Pancreas (tissue), 10 donors: ENCODE results near the gene OSBPL8. TPM values are rescaled to one million over a fixed set of nuclear protein-coding genes. Genes with fewer than 3 reads are reported as not detected.
A peak's percentile ranks its signal among the peaks of the same experiment; 100 is the strongest.

ENCODE experiments used
- ATAC-seq, 4 donors: fragments of 200-7000 bp; cut with Tn5 transposase; one replicate each; pipeline versions ENCODE4 v1.8.0 to v1.9.1; 2020; ENCODE audit warnings: mild to moderate bottlenecking in 4 of 4, moderate library complexity in 4 of 4
- DNase-seq, 6 donors: peaks; one replicate each; pipeline ENCODE4 v3.0.0-alpha.2; 2020
- FAIRE-seq: peaks from 2 replicates; lab custom pipeline; 2012; peaks lifted over from hg19 to GRCh38; lab: Jason Lieb, UNC
- H3K27ac ChIP-seq, 4 donors: fragments of 200-600 bp; sonication (generic); 1 replicate in 3 of 4; 2 replicates in 1 of 4; pipeline versions ENCODE4 v1.5.0 to v1.8.0; 2020
- H3K27me3 ChIP-seq, 4 donors: fragments of 200-600 bp; one replicate each; pipeline ENCODE4 v1.8.0; 2021
- H3K36me3 ChIP-seq, 3 donors: fragments of 200-600 bp; sonication (generic) in 1 of 3; one replicate each; pipeline versions ENCODE4 v1.5.0 to v1.8.0; 2020 to 2021
- H3K4me1 ChIP-seq, 3 donors: fragments of 200-600 bp; one replicate each; pipeline ENCODE4 v1.8.0; 2021
- H3K4me3 ChIP-seq, 4 donors: fragments of 200-600 bp; sonication (generic) in 2 of 4; one replicate each; pipeline versions ENCODE4 v1.5.0 to v1.8.0; 2020 to 2021
- H3K9me3 ChIP-seq, 4 donors: fragments of 200-600 bp; one replicate each; pipeline ENCODE4 v1.8.0; 2021
- WGBS, 2 donors: extraction: QIAGEN DNeasy Blood & Tissue Kit; methylation state at CpG; one replicate each; pipeline ENCODE4 v1.1.7; 2013; 5-methylcytosine and 5-hydroxymethylcytosine counted together
- intact Hi-C, 3 donors: fragments of 100-400 bp; cut with DNase I; formaldehyde crosslinking; loops; one replicate each; pipeline versions ENCODE4 v1.11.1 to v1.14.2; 2022
- polyA plus RNA-seq, 2 donors: library from polyadenylated mRNA; stranded (reverse); fragments of 200-250 nt; gene quantifications; one replicate each; pipeline ENCODE4 v1.2.3, GENCODE V29; 2013
- total RNA-seq, 6 donors: library from RNA; stranded (reverse); fragmentation: NEBNext Ultra II Directional in 4 of 6; extraction: Animal tissue kit (Norgen Biotek cat#: 25700) in 4 of 6; gene quantifications; one replicate each; pipeline versions ENCODE4 v1.2.1 to v1.2.4, GENCODE V29; 2021 to 2023
- TF ChIP-seq, protein P1 (sequence below), 4 donors: fragments of 200-600 bp; sonication (generic) in 3 of 4; IDR thresholded peaks; one replicate each; pipeline versions ENCODE4 v1.5.0 to v1.8.0; 2021; ENCODE audit warnings: antibody characterized with exemption in 4 of 4
- donor health status: healthy with polysubstance abuse.
- donor health status: DM: no; HTN: no; CAD: no; lungs with moderate emphysema.
- donor health status: DM: no; HTN: no; CAD: no.
- donor health status: control.
- donor health status: control.
- donor health status: Bipolar disorder and iron deficiency.
- donor health status: DM: yes; HTN: yes; CAD: no.
- donor health status: DM: no; HTN: no; CAD: no.
- donor health status: DM: no; HTN: no; CAD: no.
- donor health status: DM: yes; HTN: yes; CAD: no.

The OSBPL8 gene
- total and polyA plus RNA-seq, 8 donors = 3.6 to 39.6 (median 22.7) TPM

- peaks cover 18 to 31% (median 30%) of the 10 kb centered on the region in 3 donors for H3K4me1 ChIP-seq
- H3K36me3 ChIP-seq = no peaks in the 10 kb centered on the region
- no peaks in the 10 kb centered on the region for H3K9me3 ChIP-seq
- no peak overlapping the region for H3K4me3 ChIP-seq
- H3K27ac ChIP-seq = no peak overlapping the region
- FAIRE-seq = no peak
- H3K27me3 ChIP-seq = no peaks in the 10 kb centered on the region
- peak; percentile 76 to 85 (median 82) for ATAC-seq
- peak in 1 of 6 donors; percentile 25 for DNase-seq
- TF ChIP-seq, protein P1, sequence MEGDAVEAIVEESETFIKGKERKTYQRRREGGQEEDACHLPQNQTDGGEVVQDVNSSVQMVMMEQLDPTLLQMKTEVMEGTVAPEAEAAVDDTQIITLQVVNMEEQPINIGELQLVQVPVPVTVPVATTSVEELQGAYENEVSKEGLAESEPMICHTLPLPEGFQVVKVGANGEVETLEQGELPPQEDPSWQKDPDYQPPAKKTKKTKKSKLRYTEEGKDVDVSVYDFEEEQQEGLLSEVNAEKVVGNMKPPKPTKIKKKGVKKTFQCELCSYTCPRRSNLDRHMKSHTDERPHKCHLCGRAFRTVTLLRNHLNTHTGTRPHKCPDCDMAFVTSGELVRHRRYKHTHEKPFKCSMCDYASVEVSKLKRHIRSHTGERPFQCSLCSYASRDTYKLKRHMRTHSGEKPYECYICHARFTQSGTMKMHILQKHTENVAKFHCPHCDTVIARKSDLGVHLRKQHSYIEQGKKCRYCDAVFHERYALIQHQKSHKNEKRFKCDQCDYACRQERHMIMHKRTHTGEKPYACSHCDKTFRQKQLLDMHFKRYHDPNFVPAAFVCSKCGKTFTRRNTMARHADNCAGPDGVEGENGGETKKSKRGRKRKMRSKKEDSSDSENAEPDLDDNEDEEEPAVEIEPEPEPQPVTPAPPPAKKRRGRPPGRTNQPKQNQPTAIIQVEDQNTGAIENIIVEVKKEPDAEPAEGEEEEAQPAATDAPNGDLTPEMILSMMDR (IDR thresholded peaks at IDR 0.05) = no peak
- WGBS, 2 donors = 48 to 55% methylated on average over 4 of the region's 4 CpGs
- intact Hi-C loops = no loop called here
Measured at GRCh38 chr12:76543813-76544347, 15.7 kb downstream of the OSBPL8 start.

DNA sequence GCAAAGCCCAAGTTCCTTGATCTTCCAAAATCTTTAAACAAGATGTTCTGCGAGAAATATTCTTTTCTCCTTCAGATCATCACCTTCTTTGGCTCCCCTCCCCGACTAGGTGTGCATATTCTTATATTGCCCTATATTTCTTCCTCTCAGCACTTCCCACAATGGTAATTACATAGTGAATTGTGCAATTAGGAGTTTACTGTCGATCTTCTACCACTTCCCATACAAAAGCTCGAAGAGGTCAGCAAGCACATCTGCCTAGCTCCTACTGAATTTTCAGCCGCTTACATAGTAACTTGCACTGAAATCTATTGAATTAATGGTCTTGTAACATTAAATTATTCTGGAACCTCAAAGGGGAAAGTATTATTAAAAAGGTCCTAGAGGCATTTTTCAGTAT lies 16.7 kb downstream of the OSBPL8 start:
- no peaks in the 10 kb centered on the region for H3K27me3 ChIP-seq
- ATAC-seq (no peak), DNase-seq (no peak), FAIRE-seq (no peak)
- H3K9me3 ChIP-seq = no peaks in the 10 kb centered on the region
- no peaks in the 10 kb centered on the region for H3K36me3 ChIP-seq
- 95 to 97% methylated on average over 5 of the region's 5 CpGs for WGBS, 2 donors
- peaks cover 14 to 22% (median 22%) of the 10 kb centered on the region in 3 donors for H3K4me1 ChIP-seq
- no peak overlapping the region for H3K4me3 ChIP-seq
- H3K27ac ChIP-seq = no peak overlapping the region
- TF ChIP-seq, protein P1 (IDR thresholded peaks at IDR 0.05) = no peak
- intact Hi-C loops = no loop called here

- intact Hi-C loops = no loop called here
- no peak overlapping the region for H3K27ac ChIP-seq
- no peak overlapping the region for H3K4me3 ChIP-seq
- peaks cover 8 to 16% (median 11%) of the 10 kb centered on the region in 3 donors for H3K4me1 ChIP-seq
- H3K36me3 ChIP-seq = no peaks in the 10 kb centered on the region
- H3K27me3 ChIP-seq = no peaks in the 10 kb centered on the region
- FAIRE-seq = no peak
- no peaks in the 10 kb centered on the region for H3K9me3 ChIP-seq
- TF ChIP-seq, protein P1 (IDR thresholded peaks at IDR 0.05) = no peak
- 80 to 83% methylated on average over 6 of the region's 6 CpGs for WGBS, 2 donors
- ATAC-seq = no peak
- DNase-seq = no peak
Measured at GRCh38 chr12:76539727-76540126, 19.8 kb downstream of the OSBPL8 start.

- Histone ChIP-seq H3K4me1 (no peaks in the 10 kb centered on the region), H3K27me3 (no peaks in the 10 kb centered on the region), H3K36me3 (no peaks in the 10 kb centered on the region), H3K27ac (no peak overlapping the region), H3K9me3 (no peaks in the 10 kb centered on the region), H3K4me3 (no peak overlapping the region)
- ATAC-seq (no peak), DNase-seq (no peak), FAIRE-seq (no peak)
- intact Hi-C loops = no loop called here
- TF ChIP-seq, protein P1 (IDR thresholded peaks at IDR 0.05) = no peak
- 68 to 71% methylated on average over 2 of the region's 2 CpGs for WGBS, 2 donors
Measured at GRCh38 chr12:76537923-76538322, 21.6 kb downstream of the OSBPL8 start.

GRCh38 chr12:76536546-76536945 lies 23.0 kb downstream of the OSBPL8 start:
- 87 to 89% methylated on average over 5 of the region's 5 CpGs for WGBS, 2 donors
- no peaks in the 10 kb centered on the region for H3K27me3 ChIP-seq
- FAIRE-seq (no peak), DNase-seq (no peak), ATAC-seq (no peak)
- H3K27ac ChIP-seq = no peak overlapping the region
- intact Hi-C loops = no loop called here
- H3K4me1 ChIP-seq = no peaks in the 10 kb centered on the region
- H3K4me3 ChIP-seq = no peak overlapping the region
- no peaks in the 10 kb centered on the region for H3K36me3 ChIP-seq
- TF ChIP-seq, protein P1 (IDR thresholded peaks at IDR 0.05) = no peak
- no peaks in the 10 kb centered on the region for H3K9me3 ChIP-seq
